Fibroblast of upper back skin (primary cell): ENCODE measurements around the gene EEF1A2.

Experiments
- DNase-seq: peaks from one replicate; pipeline ENCODE4 v3.0.0-alpha.2; 2013

The EEF1A2 gene

GRCh38 chr20:63498960-63499337 is at the start of gene EEF1A2:
Gene EEF1A2, minus strand, starts transcription at chr20:63499083. Its CDS starts 1,320 bp downstream, at chr20:63497763.
- DNase-seq = no peak

DNA sequence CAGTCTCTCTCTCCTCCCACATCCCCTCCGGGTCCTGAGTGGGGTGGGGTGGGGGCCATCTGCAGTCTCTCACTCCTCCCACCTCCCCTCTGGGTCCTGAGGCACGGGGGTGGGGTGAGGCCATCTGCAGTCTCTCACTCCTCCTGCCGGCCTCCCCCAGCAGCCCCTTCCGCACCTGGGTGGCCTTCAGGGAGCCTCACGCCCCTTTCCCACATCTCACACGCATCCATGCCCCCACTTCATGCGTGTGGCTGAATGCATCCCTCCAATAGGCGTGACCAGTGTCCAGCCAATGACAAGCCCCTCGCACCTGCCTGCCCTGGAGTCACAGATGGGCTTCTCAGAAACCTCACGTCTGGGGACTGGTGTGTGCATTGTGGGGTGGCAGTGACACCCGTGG is 49.7 kb upstream of the EEF1A2 start:
- DNase-seq = no peak

- DNase-seq = no peak
These were observed 49.0 kb upstream of the EEF1A2 start, which contains the start of gene SRMS for GRCh38 chr20:63547725-63548480. Gene SRMS, minus strand, starts transcription at chr20:63547749. Its CDS starts 286 bp downstream, at chr20:63547463.

- no peak for DNase-seq
These were observed 48.3 kb upstream of the EEF1A2 start for GRCh38 chr20:63546956-63547724.

DNA sequence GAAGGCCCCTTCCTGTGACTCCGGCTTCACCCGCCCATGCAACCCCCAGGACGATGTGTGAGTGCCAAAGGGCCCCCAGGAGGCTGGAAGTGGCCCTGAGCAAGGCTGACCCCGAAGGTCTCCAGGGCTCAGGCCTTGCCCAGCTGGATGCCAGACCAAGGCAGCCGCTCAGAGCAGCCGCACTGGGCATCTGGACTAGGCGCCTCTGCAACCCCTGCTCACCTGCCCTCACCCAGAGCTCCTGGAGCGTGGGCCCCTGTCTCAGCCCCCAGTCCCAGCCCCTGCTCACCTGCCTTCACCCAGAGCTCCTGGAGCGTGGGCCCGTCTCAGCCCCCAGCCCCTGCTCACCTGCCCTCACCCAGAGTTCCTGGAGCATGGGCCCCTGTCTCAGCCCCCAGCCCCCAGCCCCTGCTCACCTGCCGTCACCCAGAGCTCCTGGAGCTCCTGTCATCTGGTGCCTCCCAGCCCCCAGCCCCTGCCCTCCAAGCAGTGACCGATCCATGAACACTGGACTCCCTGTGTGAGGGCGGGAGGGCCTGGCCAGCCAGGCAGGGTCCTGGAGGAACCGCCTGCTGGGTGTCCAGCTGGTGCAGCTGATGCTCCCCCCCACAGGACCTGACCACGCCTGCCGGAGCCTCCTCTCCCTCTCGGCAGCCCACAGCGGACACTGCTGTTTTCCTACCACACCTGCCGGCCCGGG is 47.5 kb upstream of the EEF1A2 start:
- no peak for DNase-seq

DNA sequence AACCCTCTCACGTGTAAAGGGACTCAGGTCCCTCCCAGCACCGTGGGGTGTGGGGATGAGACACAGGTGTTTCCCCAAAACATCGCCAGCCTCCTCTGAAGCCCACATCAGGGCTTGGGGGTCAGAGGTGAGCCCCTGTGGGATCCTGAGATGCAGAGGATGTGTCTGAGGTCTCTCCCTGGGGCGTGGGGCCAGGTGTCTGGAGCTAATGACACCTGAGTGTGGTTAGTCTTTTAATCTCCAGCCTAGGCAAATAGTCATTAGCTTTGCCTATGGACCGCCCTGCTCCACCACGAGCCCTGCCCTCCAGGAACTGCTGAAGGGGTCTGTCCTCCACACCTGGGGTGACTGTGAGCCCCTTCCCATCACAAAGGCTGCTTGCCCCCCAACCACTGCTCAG is 46.9 kb upstream of the EEF1A2 start:
- DNase-seq = no peak

DNA sequence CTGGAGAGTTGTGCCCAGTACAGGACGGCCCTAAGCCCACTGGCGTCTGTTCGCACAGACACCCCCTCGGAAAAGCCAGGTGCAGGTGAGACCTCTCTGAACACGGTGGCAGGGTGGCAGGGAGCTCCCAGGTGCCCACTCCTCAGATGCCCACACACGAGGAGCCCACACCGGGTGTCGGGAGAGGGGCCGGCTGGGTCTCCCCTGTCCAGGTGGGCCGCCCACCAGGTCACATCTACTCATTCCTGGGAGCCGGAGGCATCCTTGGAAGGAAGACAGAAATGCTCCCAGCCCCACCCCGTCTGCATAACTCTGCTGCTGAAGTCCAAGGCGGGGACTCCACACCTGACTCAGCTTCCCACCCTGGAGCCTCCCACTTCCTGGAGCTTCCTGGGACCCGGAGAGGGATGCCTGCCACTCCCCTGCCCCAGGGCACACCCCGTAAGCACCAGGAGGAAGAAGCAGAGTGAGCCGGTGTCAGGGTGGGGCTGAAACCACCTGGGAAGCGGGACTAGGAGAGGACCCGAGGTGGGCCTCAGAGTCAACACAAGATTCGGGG is 46.2 kb upstream of the EEF1A2 start:
- DNase-seq = no peak

GRCh38 chr20:63544241-63544957 is 45.5 kb upstream of the EEF1A2 start:
- no peak for DNase-seq

DNA sequence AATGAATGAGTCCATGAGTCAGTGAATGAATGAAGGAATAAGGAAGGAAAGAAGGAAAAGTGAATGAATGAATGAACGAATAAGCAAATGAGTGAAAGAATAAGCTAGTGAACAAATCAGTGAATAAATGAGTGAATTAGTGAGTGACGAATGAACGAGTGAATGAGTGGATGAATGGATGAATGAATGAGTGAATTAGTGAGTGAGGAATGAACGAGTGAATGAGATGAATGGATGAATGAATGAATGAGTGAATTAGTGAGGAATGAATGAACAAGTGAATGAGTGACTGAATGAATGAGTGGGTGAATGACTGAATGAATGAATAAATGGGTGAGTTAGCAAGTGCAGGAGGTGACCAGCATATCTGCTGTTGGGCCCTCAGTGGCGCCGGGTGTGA is 44.9 kb upstream of the EEF1A2 start:
- DNase-seq = no peak

- DNase-seq = no peak
These were observed 44.2 kb upstream of the EEF1A2 start for GRCh38 chr20:63543131-63543530.

GRCh38 chr20:63542696-63543095 is 43.8 kb upstream of the EEF1A2 start:
- DNase-seq = no peak

DNA sequence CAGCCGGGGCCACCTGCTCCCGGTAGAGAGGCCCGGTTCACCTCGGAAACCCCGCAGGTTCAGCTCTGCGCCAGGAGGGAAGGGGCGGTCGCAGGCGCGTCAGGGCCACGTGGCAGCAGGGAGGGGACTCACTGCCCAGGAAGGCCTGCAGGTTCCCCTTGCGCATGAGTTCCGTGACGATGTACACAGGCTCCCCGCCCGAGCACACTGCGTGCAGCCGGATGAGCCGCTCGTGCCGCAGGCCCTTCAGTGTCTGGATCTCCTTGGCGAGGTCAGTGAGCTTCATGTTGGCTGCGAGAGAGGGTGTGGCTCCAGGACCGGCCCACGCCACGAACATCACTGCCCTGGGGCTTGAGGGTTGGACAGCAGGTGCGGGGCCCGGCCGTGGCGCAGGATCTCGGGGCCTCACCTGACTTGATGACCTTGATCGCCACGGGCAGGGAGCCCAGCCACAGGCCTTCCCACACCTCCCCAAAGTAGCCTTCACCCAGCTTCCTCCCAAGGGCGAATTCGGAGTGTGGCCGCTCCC is 43.2 kb upstream of the EEF1A2 start:
- DNase-seq = no peak

DNA sequence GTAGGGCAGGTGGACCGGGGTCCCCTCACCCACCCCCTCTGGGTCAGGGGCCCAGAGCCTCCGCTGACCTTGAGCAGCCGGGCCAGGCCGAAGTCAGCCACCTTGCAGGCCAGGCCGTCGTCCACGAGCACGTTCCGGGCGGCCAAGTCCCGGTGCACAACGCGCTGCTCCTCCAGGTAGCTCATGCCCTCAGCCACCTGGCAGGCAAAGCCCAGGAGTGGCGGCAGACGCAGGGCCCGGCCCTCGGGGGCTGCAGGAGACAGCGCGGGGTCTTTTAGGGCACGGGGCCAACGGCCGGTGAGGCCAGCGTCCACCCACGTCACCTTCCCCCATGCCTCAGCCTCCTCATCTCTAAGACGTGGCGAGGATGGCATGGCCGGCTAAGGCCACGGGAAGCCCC is 42.5 kb upstream of the EEF1A2 start:
- no peak for DNase-seq

DNA sequence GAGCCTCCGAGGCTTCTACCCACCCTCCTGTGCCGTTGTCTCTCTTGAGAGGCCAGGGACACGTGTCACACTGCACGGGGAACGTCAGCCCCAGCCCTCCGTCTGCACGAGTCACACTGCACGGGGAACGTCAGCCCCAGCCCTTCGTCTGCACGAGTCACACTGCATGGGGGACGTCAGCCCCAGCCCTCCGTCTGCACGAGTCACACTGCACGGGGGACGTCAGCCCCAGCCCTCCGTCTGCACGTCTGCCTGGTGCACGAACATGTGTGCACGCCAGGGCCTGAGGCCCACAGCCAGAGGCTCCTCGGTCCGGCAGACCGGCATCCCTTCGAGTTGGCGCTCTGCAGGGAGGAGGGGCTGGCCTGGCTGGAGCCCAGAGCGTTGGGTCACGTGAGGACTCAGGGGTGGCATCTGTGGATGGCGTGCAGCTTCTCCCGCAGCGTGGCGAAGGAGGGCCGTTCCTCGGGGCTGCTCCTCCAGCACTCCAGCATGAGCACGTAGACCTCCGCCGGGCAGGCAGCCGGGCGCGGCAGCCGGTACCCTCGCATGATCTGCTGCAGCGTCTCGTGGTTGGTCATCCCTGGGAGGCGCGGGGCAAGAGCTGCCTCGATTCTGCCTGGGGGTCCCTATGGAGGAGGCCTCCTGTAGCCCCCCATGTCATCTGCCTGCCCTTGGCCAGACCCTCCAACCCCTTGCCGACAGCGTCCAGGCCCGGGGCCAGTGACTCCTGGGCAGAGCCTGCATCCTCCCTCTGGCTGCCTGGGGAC is 41.7 kb upstream of the EEF1A2 start:
- DNase-seq = peak; percentile 6

DNA sequence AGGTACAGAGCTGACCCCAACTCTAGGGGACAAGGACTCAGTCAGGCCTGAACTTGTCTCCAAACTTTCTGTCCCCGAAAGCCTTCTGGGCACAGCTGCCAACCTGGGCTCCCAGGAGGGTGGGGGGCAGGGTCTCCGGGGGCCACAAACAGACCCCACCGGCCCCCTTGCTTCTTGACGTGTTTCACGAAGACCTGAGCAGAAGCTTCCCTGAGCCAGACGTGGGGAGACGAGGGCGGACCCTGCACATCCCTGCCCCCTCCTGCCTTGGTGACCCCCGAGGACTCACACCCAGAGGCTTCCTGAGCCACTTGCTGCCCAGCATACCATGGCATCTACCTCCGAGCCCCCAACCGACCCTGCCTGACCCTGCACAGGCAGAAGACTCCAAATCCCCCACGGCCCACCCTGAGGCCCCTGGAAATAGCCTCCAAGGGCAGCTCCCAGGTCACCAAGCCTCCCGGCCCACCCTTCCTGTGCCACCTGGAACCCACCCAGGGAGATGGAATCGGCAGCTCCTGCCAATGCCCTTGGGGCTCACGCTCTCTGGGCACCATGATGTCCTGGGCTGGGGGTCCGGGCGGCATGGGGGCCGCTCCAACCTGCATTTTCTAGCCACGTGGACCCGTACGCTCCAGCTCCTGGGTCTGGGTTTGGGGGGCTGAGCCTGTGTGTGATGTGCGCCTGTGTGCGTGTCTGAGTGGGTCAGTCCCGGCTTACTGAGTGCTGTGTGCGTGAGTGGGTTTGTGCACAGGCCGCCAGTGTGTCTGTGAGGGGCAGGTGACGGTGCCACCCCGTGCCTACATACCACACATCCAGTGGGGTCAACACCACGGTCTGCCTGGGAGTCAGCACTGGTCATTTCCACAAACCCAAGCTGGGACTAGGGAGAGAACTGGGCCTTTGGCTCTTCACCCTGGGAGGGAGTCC is 40.8 kb upstream of the EEF1A2 start:
- no peak for DNase-seq

DNA sequence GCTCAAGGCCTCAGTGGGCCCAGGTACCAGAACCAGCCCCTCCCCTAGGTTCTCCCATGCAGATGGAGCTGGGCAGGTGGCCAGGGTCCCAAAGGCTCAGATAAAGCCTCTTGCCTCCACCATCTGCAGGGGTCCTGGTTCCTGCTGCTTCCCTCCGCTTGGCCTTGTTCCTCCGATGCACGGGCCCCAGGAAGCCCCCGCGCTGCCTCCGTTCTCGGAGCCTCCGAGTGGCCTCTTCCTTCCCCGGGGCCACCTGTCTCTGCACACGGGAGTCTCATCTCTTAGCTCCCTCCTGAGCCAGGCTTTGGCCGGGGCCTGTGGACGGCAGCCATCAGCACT is 40.2 kb upstream of the EEF1A2 start:
- no peak for DNase-seq

GRCh38 chr20:63538204-63539091 is 39.6 kb upstream of the EEF1A2 start:
- DNase-seq = no peak

- peak; percentile 73 for DNase-seq
These were observed 38.8 kb upstream of the EEF1A2 start for GRCh38 chr20:63537525-63538203.

DNA sequence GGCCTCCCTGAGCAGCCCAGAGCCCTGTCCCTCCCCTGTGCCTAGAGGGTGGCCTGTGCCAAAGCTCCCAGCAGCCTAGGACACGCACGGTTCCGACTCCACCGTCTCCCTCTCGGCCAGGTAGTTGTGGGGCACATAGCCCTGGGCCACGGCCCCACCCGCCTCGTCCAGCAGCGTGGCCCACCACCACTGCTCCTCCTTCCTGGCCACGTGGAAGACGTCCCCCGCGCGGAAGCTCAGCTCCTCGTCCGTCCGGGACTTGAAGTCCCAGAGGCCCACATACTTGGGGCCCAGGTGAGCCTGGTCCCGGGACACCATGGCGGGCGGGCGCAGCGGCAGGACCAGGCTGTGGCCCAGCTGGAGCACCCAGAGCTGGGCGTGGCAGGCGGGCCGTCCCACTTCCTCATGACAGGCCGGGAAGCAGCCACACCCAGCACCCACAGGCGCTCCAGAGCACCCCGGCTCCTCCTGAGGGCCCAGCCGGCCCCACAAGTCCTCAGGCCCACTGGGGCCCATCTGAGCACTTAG is 38.2 kb upstream of the EEF1A2 start, which contains the start of gene PTK6:
PTK6 (minus strand) TSS at position 380 of the 528 bp plus-strand sequence; CDS start at position 318, 62 bp downstream.
- no peak for DNase-seq
